GM18505 (cell line): ENCODE data around the gene LHB.
A peak's percentile ranks its signal among the peaks of the same experiment; 100 is the strongest.

ENCODE experiments used
- ATAC-seq: cut with Tn5 transposase; IDR thresholded peaks from one replicate; pipeline ENCODE4 v1.9.1; 2021; ENCODE audit not compliant: unreplicated experiment
- POLR2A ChIP-seq: IDR thresholded peaks from 4 replicates; pipeline ENCODE4 v1.6.1; 2011; ENCODE audit warnings: borderline replicate concordance; ENCODE audit not compliant: insufficient read depth, insufficient read length; ENCODE audit errors: extremely low read depth

LHB gene

GRCh38 chr19:48997972-48998371, 18.9 kb downstream of the LHB start:
- ATAC-seq, result no peak
- no peak for TF ChIP-seq POLR2A

- no peak for ATAC-seq
- TF ChIP-seq POLR2A, result no peak
Measured at GRCh38 chr19:48994035-48994386, 22.9 kb downstream of the LHB start.

DNA sequence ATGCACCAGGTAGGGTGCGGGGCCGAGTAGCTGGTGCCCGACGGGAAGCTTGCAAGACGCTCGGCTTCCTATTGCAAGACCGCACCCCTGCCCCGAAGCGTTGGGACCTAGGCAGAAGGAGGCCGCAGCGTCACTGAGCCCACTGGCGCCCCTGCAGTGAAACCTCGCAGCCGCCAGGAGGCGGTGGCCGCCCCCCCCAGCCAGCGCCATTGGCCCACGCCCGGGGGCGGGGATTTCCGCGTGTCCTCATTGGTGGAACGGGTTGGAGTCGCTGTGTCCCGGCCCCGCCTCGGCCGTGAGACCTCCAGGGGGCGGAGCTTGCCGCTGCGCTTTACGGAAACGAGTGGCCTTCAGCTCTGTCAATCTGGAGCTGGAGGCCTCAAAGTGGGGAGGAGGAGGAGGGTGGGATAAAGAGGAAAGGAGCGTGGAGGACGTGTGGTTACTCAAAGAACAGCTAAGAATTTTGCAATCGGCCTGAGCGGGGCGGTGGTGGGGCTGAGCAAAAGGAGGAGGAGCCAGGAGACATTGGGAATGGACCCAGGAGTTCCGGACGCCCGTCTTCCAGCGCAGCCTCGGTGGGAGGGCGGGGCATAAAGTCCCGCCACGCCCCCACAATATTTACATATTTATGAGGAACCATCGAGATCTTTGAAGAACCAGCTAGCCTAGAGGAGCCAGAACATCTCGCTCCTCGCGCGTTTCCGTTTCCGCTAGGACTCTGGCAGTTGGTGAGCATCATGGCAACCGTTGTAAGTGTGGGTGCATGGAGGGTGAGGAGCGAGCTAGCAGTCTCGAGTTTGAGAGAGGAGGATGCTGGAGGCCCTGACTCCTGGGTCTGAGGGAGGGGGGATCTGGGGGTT, 23.5 kb downstream of the LHB start, which contains the start of the genes GYS1 and RUVBL2:
TSS of gene GYS1 (minus strand) at position 135 of the 860 bp plus-strand sequence. CDS start 197 bp downstream, outside the sequence.
TSS of gene RUVBL2 (plus strand) at position 713 of the 860 bp plus-strand sequence. CDS start at position 738, 25 bp downstream.
- TF ChIP-seq POLR2A, result peak; percentile 88
- ATAC-seq, result peak; percentile 82

DNA sequence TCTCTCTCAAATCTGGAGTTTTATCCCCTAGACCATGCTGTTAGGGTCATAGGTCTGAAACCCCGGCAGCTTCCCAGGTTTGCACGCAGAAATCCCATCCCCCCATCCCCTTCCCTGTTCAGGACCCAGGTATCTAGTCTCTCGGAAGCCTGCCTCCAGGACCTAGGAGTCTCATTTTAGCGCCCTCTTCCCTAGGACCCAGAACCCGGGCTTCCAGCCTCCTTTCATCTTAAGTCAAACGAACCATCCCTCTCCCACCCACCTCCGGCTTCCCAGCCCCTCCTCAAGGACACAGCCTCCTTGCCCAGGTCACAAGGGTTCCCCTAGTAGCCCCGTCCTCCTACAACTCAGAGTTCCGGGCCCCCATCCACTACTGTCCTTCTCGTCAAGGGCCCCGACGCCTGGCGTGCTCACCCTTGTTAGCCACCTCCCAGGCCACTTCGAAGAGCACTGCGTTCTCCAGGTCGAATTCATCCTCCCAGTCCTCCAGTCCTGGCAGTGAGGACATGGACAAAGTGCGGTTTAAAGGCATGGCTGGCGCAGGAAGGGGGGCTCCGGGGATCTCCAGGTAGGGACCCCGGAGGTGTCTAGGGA, 24.2 kb downstream of the LHB start:
- peak; percentile 2 for ATAC-seq
- TF ChIP-seq POLR2A, result no peak

DNA sequence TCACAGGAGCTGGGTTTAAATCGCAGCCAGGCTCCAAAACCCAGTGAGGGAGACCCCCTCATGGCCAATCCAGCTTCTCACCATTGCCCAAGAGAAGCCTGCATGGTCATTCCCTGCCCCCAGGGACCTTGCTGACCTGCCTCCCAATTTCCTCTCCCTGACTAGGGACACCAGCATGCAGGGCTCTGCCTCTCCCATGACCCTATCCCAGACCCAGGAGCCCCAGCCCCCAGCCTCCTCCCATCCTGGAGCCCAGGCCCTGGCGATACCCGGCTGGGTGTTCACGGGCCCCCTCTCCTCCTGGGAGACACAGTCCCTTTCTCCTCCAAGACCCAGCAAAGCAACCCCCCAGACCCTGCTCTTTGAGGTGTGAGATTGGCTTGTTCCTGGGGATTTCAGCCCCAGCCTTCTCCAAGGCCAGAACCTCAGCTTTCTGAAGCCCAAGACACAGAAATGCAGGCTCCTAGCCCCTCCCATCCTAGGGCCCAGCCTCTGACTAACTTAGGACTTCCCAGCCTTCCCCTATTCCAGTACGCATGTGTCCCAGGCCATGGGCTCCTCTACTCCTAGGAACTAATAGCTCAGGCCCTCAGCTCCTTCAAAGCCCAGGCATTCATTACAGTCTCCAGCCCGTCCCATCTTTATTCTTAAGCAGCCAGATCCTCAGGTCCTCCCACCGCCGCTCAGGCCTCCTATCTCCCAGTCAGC, 24.9 kb downstream of the LHB start:
- no peak for TF ChIP-seq POLR2A
- no peak for ATAC-seq

GRCh38 chr19:48991011-48991609, 25.8 kb downstream of the LHB start:
- no peak for ATAC-seq
- no peak for TF ChIP-seq POLR2A

GRCh38 chr19:48990400-48990799, 26.5 kb downstream of the LHB start:
- ATAC-seq, result no peak
- TF ChIP-seq POLR2A, result no peak

GRCh38 chr19:48989701-48990291, 27.1 kb downstream of the LHB start:
- no peak for ATAC-seq
- no peak for TF ChIP-seq POLR2A

- ATAC-seq, result no peak
- TF ChIP-seq POLR2A, result no peak
Measured at GRCh38 chr19:48988860-48989259, 28.0 kb downstream of the LHB start.

DNA sequence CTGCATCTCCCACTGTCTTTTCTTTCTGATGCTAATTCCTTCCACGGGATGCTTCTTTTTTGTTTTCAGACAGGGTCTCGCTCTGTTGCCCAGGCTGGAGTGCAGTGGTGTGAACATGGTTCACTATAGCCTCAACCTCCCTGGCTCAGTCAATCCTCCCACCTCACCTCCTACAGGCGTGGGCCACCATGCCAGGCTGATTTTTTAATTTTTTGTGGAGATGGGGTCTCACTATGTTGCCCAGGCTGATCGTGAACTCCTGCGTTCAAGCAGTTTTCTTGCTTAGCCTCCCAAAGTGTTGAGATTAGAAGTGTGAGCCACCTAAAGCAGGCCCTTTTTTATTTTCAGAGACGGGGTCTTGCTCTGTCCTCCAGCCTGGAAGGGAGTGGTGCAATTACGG, 28.6 kb downstream of the LHB start:
- no peak for TF ChIP-seq POLR2A

GRCh38 chr19:48987323-48987722, 29.6 kb downstream of the LHB start:
- TF ChIP-seq POLR2A, result no peak
- no peak for ATAC-seq

More for the DNA sequence above, 28.6 kb downstream of the LHB start:
- no peak for ATAC-seq

DNA sequence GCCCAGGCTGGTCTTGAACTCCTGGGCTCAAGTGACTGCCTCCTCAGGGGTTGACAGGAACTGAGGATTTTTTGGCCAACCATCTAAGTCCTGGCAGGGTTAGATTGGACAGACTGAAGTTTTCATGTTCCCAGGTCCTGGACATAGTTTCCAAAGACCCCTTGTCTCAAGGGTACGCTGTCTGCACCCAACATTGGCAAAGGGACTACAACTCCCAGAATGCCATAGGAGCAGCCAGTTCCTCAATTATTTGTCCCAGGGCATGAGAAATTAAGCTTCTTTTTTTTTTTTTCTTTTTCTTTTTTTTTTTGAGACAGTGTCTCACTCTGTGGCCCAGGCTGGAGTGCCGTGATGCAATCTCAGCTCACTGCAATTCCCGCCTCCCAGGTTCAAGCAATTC, 30.7 kb downstream of the LHB start:
- no peak for TF ChIP-seq POLR2A
- ATAC-seq, result no peak

DNA sequence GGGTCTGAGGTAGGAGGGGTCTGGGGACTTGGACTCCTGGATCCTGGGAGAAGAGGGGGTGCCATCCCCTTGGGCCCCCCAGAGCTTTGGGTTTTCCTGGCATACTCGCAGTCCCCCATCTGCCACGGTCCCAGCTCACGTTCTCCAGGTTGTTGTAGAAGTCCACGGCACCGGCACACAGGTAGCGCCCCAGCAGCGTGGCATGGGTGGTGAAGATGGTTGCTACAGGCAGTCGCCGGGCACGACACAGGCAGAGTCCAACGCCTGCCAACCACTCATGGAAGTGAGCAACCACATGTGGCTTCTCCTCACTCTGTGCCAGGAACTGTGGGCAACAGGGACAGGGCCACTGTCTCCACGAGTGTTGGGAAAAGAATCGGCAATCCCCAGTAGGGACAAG, 31.2 kb downstream of the LHB start:
- no peak for ATAC-seq
- TF ChIP-seq POLR2A, result no peak
